OCI-LY1 (cell line): ENCODE measurements around the gene FUOM.
A peak's percentile ranks its signal among the peaks of the same experiment; 100 is the strongest.

ENCODE experiments used
- H2AFZ ChIP-seq: fragments of 200-600 bp; sonication (generic), shearing (Covaris generic); 2 replicates; pipeline ENCODE4 v1.6.0; 2014; ENCODE audit warnings: antibody characterized with exemption, mild to moderate bottlenecking, low read length
- H3F3A ChIP-seq: fragments of 200-600 bp; sonication (generic), shearing (Covaris generic); 2 replicates; pipeline ENCODE4 v1.6.0; 2014; ENCODE audit warnings: mild to moderate bottlenecking, antibody characterized with exemption, low read length, moderate library complexity; ENCODE audit not compliant: insufficient read depth
- H3K27ac ChIP-seq: fragments of 200-600 bp; sonication (generic); 2 replicates; pipeline ENCODE4 v1.5.1; 2014; ENCODE audit warnings: low read length, mixed run types, mild to moderate bottlenecking, low read depth; ENCODE audit not compliant: poor library complexity, severe bottlenecking
- H3K27me3 ChIP-seq: fragments of 200-600 bp; sonication (generic); 2 replicates; pipeline ENCODE4 v1.6.0; 2014; ENCODE audit warnings: antibody characterized with exemption, mild to moderate bottlenecking, low read length, moderate library complexity; ENCODE audit not compliant: insufficient read depth
- H3K36me3 ChIP-seq: fragments of 200-600 bp; sonication (generic); 2 replicates; pipeline ENCODE4 v1.6.1; 2014; ENCODE audit warnings: mild to moderate bottlenecking, antibody characterized with exemption, low read length, moderate library complexity, mixed read lengths; ENCODE audit not compliant: insufficient read depth
- H3K4me1 ChIP-seq: fragments of 200-600 bp; sonication (generic); 2 replicates; pipeline ENCODE4 v1.5.1; 2014; ENCODE audit warnings: mild to moderate bottlenecking, low read length, moderate library complexity; ENCODE audit not compliant: insufficient read depth, severe bottlenecking
- H3K4me2 ChIP-seq: fragments of 200-600 bp; sonication (generic), shearing (Covaris generic); 2 replicates; pipeline ENCODE4 v1.6.1; 2014; ENCODE audit warnings: low read length
- H3K4me3 ChIP-seq: fragments of 200-600 bp; sonication (generic); 2 replicates; pipeline ENCODE4 v1.5.1; 2014; ENCODE audit warnings: low read length, low read depth, mild to moderate bottlenecking, mixed read lengths; ENCODE audit not compliant: poor library complexity, severe bottlenecking
- H3K79me2 ChIP-seq: fragments of 200-600 bp; shearing (Covaris generic); 2 replicates; pipeline ENCODE4 v1.6.1; 2016; ENCODE audit warnings: mixed run types, low read length, mixed read lengths; ENCODE audit not compliant: insufficient read depth
- H3K9ac ChIP-seq: fragments of 200-600 bp; sonication (generic), shearing (Covaris generic); 2 replicates; pipeline ENCODE4 v1.6.1; 2014; ENCODE audit warnings: mild to moderate bottlenecking, low read length, mixed read lengths
- H3K9me2 ChIP-seq: fragments of 200-600 bp; sonication (generic), shearing (Covaris generic); 2 replicates; pipeline ENCODE4 v1.6.1; 2014; ENCODE audit warnings: low read depth, mild to moderate bottlenecking, low read length, mixed read lengths
- H3K9me3 ChIP-seq: fragments of 200-600 bp; shearing (Covaris generic); 2 replicates; pipeline ENCODE4 v1.6.1; 2014; ENCODE audit warnings: low read length, mixed read lengths
- H4K20me1 ChIP-seq: fragments of 200-600 bp; sonication (generic), shearing (Covaris generic); 2 replicates; pipeline ENCODE4 v1.6.0; 2016; ENCODE audit warnings: mild to moderate bottlenecking, low read length; ENCODE audit not compliant: insufficient read depth
- CTCF ChIP-seq: fragments of 200-600 bp; sonication (generic), shearing (Covaris generic); IDR thresholded peaks from 2 replicates; pipeline ENCODE4 v1.5.1; 2017; ENCODE audit warnings: mild to moderate bottlenecking, antibody characterized with exemption, low read length, moderate library complexity, mixed read lengths
- EZH2 ChIP-seq: fragments of 200-600 bp; sonication (generic), shearing (Covaris generic); IDR thresholded peaks from 2 replicates; pipeline ENCODE4 v1.8.0; 2017; ENCODE audit warnings: borderline replicate concordance, mixed run types, mild to moderate bottlenecking, antibody characterized with exemption, low read length, moderate library complexity, mixed read lengths

The FUOM gene

GRCh38 chr10:133306941-133307379, 50.9 kb downstream of the FUOM start:
- Histone ChIP-seq H3K4me1 (peaks cover 24% of the 10 kb centered on the region), H3K79me2 (no peaks in the 10 kb centered on the region; the same call in 1 of the 2 replicates), H3F3A (no peaks in the 10 kb centered on the region), H3K27me3 (no peaks in the 10 kb centered on the region), H4K20me1 (no peaks in the 10 kb centered on the region), H3K4me2 (peak overlapping the region; percentile 95), H3K36me3 (peaks cover 32% of the 10 kb centered on the region), H3K4me3 (peak overlapping the region; percentile 87), H3K9ac (peak overlapping the region; percentile 71), H2AFZ (no peak overlapping the region), H3K9me3 (no peaks in the 10 kb centered on the region), H3K9me2 (no peaks in the 10 kb centered on the region), H3K27ac (no peak overlapping the region)
- TF ChIP-seq EZH2 (no peak), CTCF (no peak)

- no peak overlapping the region for H3K27ac ChIP-seq
- no peaks in the 10 kb centered on the region for H3K27me3 ChIP-seq
- peaks cover 24% of the 10 kb centered on the region for H3K4me1 ChIP-seq
- H3K9ac ChIP-seq = no peak overlapping the region
- no peak overlapping the region for H2AFZ ChIP-seq
- H3K79me2 ChIP-seq = no peaks in the 10 kb centered on the region; the same call in 1 of the 2 replicates
- no peak overlapping the region for H3K4me2 ChIP-seq
- no peaks in the 10 kb centered on the region for H3F3A ChIP-seq
- H3K36me3 ChIP-seq = peaks cover 26% of the 10 kb centered on the region
- H3K9me3 ChIP-seq = no peaks in the 10 kb centered on the region
- no peak overlapping the region for H3K4me3 ChIP-seq
- no peaks in the 10 kb centered on the region for H4K20me1 ChIP-seq
- TF ChIP-seq CTCF = no peak
- TF ChIP-seq EZH2 = no peak
- H3K9me2 ChIP-seq = no peaks in the 10 kb centered on the region
These were observed 51.7 kb downstream of the FUOM start for GRCh38 chr10:133306097-133306476.
